K562 (cell line): ENCODE measurements around the gene ZNF559. TPM values are rescaled to one million over a fixed set of nuclear protein-coding genes. Genes with fewer than 3 reads are reported as not detected.
A peak's percentile ranks its signal among the peaks of the same experiment; 100 is the strongest.

Source experiments
- ATAC-seq: fragments of 200-7000 bp; cut with Tn5 transposase; 3 replicates; pipeline ENCODE4 v1.9.1; 2020; ENCODE audit warnings: moderate library complexity
- BruUV-seq: library from RNA; stranded (reverse); fragments of 400-500 nt; replicated peaks from 2 replicates; lab custom pipeline; 2021; lab: Mats Ljungman, UMichigan
- CTCF ChIA-PET: fragments of 300-600 bp; formaldehyde crosslinking; extraction: SDS; loops from one replicate; lab custom pipeline; 2021; ENCODE audit warnings: low intra/inter-chr PET ratio; lab: Yijun Ruan, JAX
- POLR2A ChIA-PET: fragments of 300-600, 350-650 bp; sonication (Branson Sonifier 250); formaldehyde crosslinking; extraction: SDS; loops from one replicate; lab custom pipeline; 2021; ENCODE audit warnings: antibody characterized with exemption, inconsistent platforms; lab: Yijun Ruan, JAX
- DNase-seq, 4 experiments: peaks; one replicate each; pipeline versions ENCODE4 v3.0.0 to v3.0.0-alpha.2; 2011 to 2018; ENCODE audit warnings: low spot score in 3 of 4, mixed read lengths in 3 of 4; ENCODE audit errors: extremely low read depth in 1 of 4
- FAIRE-seq: peaks from 2 replicates; lab custom pipeline; 2011; peaks lifted over from hg19 to GRCh38; lab: Jason Lieb, UNC
- H2AFZ ChIP-seq: 2 replicates; pipeline ENCODE4 v1.6.0; 2011; ENCODE audit warnings: low read depth, low read length, control low read depth, inconsistent platforms
- H3K27ac ChIP-seq: fragments of 200-600 bp; 3 replicates; pipeline ENCODE4 v1.8.0; 2011; ENCODE audit warnings: low read depth, mild to moderate bottlenecking, control low read depth, inconsistent platforms, low read length, moderate library complexity, mixed read lengths; ENCODE audit errors: extremely low read depth
- H3K27me3 ChIP-seq, 2 experiments: fragments of 300-600 bp in 1 of 2; 2 replicates in 1 of 2; 3 replicates in 1 of 2; pipeline versions ENCODE4 v1.6.0 to v1.8.0; 2011; ENCODE audit warnings: inconsistent platforms in 2 of 2, low read length in 2 of 2, mild to moderate bottlenecking in 1 of 2, mixed read lengths in 1 of 2, moderate library complexity in 1 of 2; ENCODE audit not compliant: control insufficient read depth in 2 of 2, insufficient read depth in 2 of 2
- H3K36me3 ChIP-seq: fragments of 300-600 bp; 3 replicates; pipeline ENCODE4 v1.8.0; 2011; ENCODE audit warnings: mild to moderate bottlenecking, low read length, inconsistent platforms; ENCODE audit not compliant: control insufficient read depth, insufficient read depth
- H3K4me1 ChIP-seq, 2 experiments: fragments of 200-600 bp in 1 of 2; replicated peaks in 1 of 2; 2 replicates in 1 of 2; 3 replicates in 1 of 2; pipeline versions ENCODE4 v1.5.1 to v1.8.0; 2011; ENCODE audit warnings: inconsistent platforms in 2 of 2, low read length in 2 of 2, mild to moderate bottlenecking in 1 of 2, mixed read lengths in 1 of 2, moderate library complexity in 1 of 2; ENCODE audit not compliant: control insufficient read depth in 2 of 2, insufficient read depth in 2 of 2
- H3K4me2 ChIP-seq: 2 replicates; pipeline ENCODE4 v1.6.1; 2011; ENCODE audit warnings: low read length, control low read depth, inconsistent platforms, mixed read lengths; ENCODE audit not compliant: insufficient read depth
- H3K4me3 ChIP-seq: fragments of 200-600 bp; sonication (generic), shearing (Covaris generic); 2 replicates; pipeline ENCODE4 v1.5.1; 2016; ENCODE audit warnings: control low read depth, inconsistent platforms
- H3K79me2 ChIP-seq: fragments of 200-600 bp; 3 replicates; pipeline ENCODE4 v1.8.0; 2011; ENCODE audit warnings: low read length, inconsistent platforms; ENCODE audit not compliant: control insufficient read depth, insufficient read depth
- H3K9ac ChIP-seq, 2 experiments: 2 replicates each; pipeline versions ENCODE4 v1.6.0 to v1.6.1; 2011; ENCODE audit warnings: low read depth in 2 of 2, low read length in 2 of 2, control low read depth in 1 of 2, inconsistent platforms in 1 of 2, mild to moderate bottlenecking in 1 of 2, mixed read lengths in 1 of 2; ENCODE audit not compliant: insufficient read depth in 1 of 2
- H3K9me1 ChIP-seq: one replicate; pipeline ENCODE4 v1.6.0; 2011; ENCODE audit warnings: inconsistent platforms, mild to moderate bottlenecking, low read length, moderate library complexity; ENCODE audit not compliant: control insufficient read depth, insufficient read depth
- H3K9me3 ChIP-seq: replicated peaks from 2 replicates; pipeline ENCODE4 v1.5.1; 2011; ENCODE audit warnings: low read depth, low read length, inconsistent platforms; ENCODE audit not compliant: control insufficient read depth, insufficient read depth
- H4K20me1 ChIP-seq: replicated peaks from 2 replicates; pipeline ENCODE4 v1.6.1; 2011; ENCODE audit warnings: low read length, inconsistent platforms, mixed read lengths; ENCODE audit not compliant: control insufficient read depth, insufficient read depth
- CREB1 ChIP-seq, 2 experiments: sonication (generic) in 1 of 2; formaldehyde crosslinking in 1 of 2; IDR thresholded peaks; 2 replicates each; pipeline versions ENCODE4 v1.6.1 to v1.8.0; 2012 to 2022; ENCODE audit warnings: inconsistent platforms in 1 of 2, mild to moderate bottlenecking in 1 of 2, missing genetic modification reagents in 1 of 2, moderate library complexity in 1 of 2
- DDX20 ChIP-seq: fragments of 450-650 bp; IDR thresholded peaks from 2 replicates; pipeline ENCODE4 v1.6.1; 2016; ENCODE audit warnings: missing genetic modification characterization, low read depth, mild to moderate bottlenecking, missing compliant biosample characterization, moderate library complexity
- ELF2 ChIP-seq: fragments of 250-450 bp; sonication (Bioruptor Pico); IDR thresholded peaks from 2 replicates; pipeline ENCODE4 v1.5.0; 2021; ENCODE audit warnings: mild to moderate bottlenecking
- EP400 ChIP-seq: fragments of 450-650 bp; IDR thresholded peaks from 2 replicates; pipeline ENCODE4 v1.6.1; 2017; ENCODE audit warnings: antibody characterized with exemption, mild to moderate bottlenecking, moderate library complexity
- FOS ChIP-seq: IDR thresholded peaks from 3 replicates; pipeline ENCODE4 v1.6.1; 2011; ENCODE audit not compliant: insufficient read length; ENCODE audit errors: extremely low read depth
- FOXJ2 ChIP-seq: fragments of 200-800 bp; sonication (Bioruptor generic); IDR thresholded peaks from 2 replicates; pipeline ENCODE4 v1.6.1; 2016; ENCODE audit warnings: missing genetic modification characterization, missing compliant biosample characterization
- GATAD2B ChIP-seq: fragments of 450-650 bp; IDR thresholded peaks from 2 replicates; pipeline ENCODE4 v1.6.1; 2017; ENCODE audit warnings: mild to moderate bottlenecking, borderline replicate concordance
- HIVEP1 ChIP-seq: fragments of 250-450 bp; sonication (Bioruptor Pico); IDR thresholded peaks from 2 replicates; pipeline ENCODE4 v1.4.0; 2020; ENCODE audit warnings: mild to moderate bottlenecking
- L3MBTL2 ChIP-seq: fragments of 450-650 bp; IDR thresholded peaks from 2 replicates; pipeline ENCODE4 v1.6.1; 2016; ENCODE audit warnings: mild to moderate bottlenecking, moderate library complexity
- MAFF ChIP-seq: IDR thresholded peaks from 2 replicates; pipeline ENCODE4 v1.6.1; 2012; ENCODE audit warnings: low read length, improper control_type of control experiment
- TCFL5 ChIP-seq: fragments of 250-450 bp; sonication (Bioruptor Pico); conservative IDR thresholded peaks from 2 replicates; pipeline ENCODE4 v1.6.1; 2021; ENCODE audit warnings: mild to moderate bottlenecking, moderate library complexity, matching md5 sums
- TRIM24 ChIP-seq, 2 experiments: fragments of 450-650 bp; IDR thresholded peaks; 2 replicates each; pipeline ENCODE4 v1.6.1; 2016
- ZNF217 ChIP-seq: sonication (generic); formaldehyde crosslinking; IDR thresholded peaks from 2 replicates; pipeline ENCODE4 v1.8.0; 2022; ENCODE audit warnings: mild to moderate bottlenecking, missing genetic modification reagents
- ZNF282 ChIP-seq: sonication (generic); formaldehyde crosslinking; IDR thresholded peaks from 2 replicates; pipeline ENCODE4 v1.8.1; 2023; ENCODE audit warnings: missing genetic modification reagents
- ZNF436 ChIP-seq: fragments of 250-450, 450-650 bp; sonication (Bioruptor Pico); formaldehyde crosslinking; IDR thresholded peaks from 2 replicates; pipeline ENCODE4 v1.7.0; 2020; ENCODE audit warnings: mild to moderate bottlenecking
- ZNF57 ChIP-seq: fragments of 450-650 bp; formaldehyde crosslinking; IDR thresholded peaks from 2 replicates; pipeline ENCODE4 v1.4.0; 2020; ENCODE audit warnings: mild to moderate bottlenecking, moderate library complexity
- ZNF589 ChIP-seq: fragments of 200-800 bp; sonication (Bioruptor generic); IDR thresholded peaks from 2 replicates; pipeline ENCODE4 v1.6.1; 2016; ENCODE audit warnings: low read depth, missing genetic modification characterization, missing compliant biosample characterization
- ZSCAN32 ChIP-seq: fragments of 450-650 bp; formaldehyde crosslinking; IDR thresholded peaks from 2 replicates; pipeline ENCODE4 v1.4.0; 2020; ENCODE audit warnings: mild to moderate bottlenecking, moderate library complexity
- WGBS: fragments of 100-300 bp; shearing (Covaris generic); methylation state at CpG from one replicate; pipeline ENCODE4 v1.1.6; 2016; ENCODE audit warnings: low coverage, mixed read lengths; ENCODE audit not compliant: insufficient coverage; ENCODE audit errors: missing lambda C conversion rate; 5-methylcytosine and 5-hydroxymethylcytosine counted together
- in situ Hi-C: fragments of 300-500 bp; cut with MboI; formaldehyde crosslinking; loops from 4 replicates; pipeline ENCODE4 v1.15.0; 2018; ENCODE audit warnings: inconsistent platforms, mixed read lengths
- intact Hi-C: fragments of 100-400 bp; cut with micrococcal nuclease; formaldehyde crosslinking; loops from 2 replicates; pipeline ENCODE4 v1.14.2; 2022
- polyA plus RNA-seq, 8 experiments: library from polyadenylated mRNA; depleted of rRNA in 4 of 8; stranded (reverse) in 5 of 8; unstranded in 3 of 8; fragments of >200 nt; fragmentation: Nextera tagmentation in 2 of 8; fragmentation: Illumina TruSeq in 1 of 8; extraction: Ambion mirVana in 2 of 8; extraction: Trizol in 1 of 8; gene quantifications; 2 replicates each; pipeline versions ENCODE4 v1.2.1 to v1.2.3, GENCODE V29; 2011 to 2014; ENCODE audit warnings: inconsistent platforms in 1 of 8, missing spikeins in 1 of 8
- total RNA-seq, 7 experiments: library from RNA; depleted of rRNA in 6 of 7; stranded (reverse); fragments of >200 nt in 6 of 7; fragmentation: Illumina TruSeq in 2 of 7; extraction: Trizol in 2 of 7; gene quantifications; 2 replicates each; pipeline versions ENCODE4 v1.2.1 to v1.2.3, GENCODE V29; 2011 to 2021; ENCODE audit warnings: low replicate concordance in 1 of 7
- TF ChIP-seq, protein P1 (sequence below): fragments of 450-650 bp; formaldehyde crosslinking; IDR thresholded peaks from 2 replicates; pipeline ENCODE4 v1.4.0; 2020; ENCODE audit warnings: mild to moderate bottlenecking, moderate library complexity
- TF ChIP-seq, protein P2 (sequence below), 2 experiments: fragments of 450-650 bp in 1 of 2; sonication (generic) in 1 of 2; formaldehyde crosslinking in 1 of 2; IDR thresholded peaks in 1 of 2; conservative IDR thresholded peaks in 1 of 2; 2 replicates each; pipeline versions ENCODE4 v1.6.1 to v1.8.1; 2016 to 2023; ENCODE audit warnings: mild to moderate bottlenecking in 2 of 2, moderate library complexity in 2 of 2, inconsistent platforms in 1 of 2, missing genetic modification reagents in 1 of 2

ZNF559 gene
- total and polyA plus RNA-seq, 9 of the 15 experiments (the other 6 are each of a cell fraction or from before 2014, with no cell fraction given) = 4.0 to 21.5 (median 11.5) TPM

DNA sequence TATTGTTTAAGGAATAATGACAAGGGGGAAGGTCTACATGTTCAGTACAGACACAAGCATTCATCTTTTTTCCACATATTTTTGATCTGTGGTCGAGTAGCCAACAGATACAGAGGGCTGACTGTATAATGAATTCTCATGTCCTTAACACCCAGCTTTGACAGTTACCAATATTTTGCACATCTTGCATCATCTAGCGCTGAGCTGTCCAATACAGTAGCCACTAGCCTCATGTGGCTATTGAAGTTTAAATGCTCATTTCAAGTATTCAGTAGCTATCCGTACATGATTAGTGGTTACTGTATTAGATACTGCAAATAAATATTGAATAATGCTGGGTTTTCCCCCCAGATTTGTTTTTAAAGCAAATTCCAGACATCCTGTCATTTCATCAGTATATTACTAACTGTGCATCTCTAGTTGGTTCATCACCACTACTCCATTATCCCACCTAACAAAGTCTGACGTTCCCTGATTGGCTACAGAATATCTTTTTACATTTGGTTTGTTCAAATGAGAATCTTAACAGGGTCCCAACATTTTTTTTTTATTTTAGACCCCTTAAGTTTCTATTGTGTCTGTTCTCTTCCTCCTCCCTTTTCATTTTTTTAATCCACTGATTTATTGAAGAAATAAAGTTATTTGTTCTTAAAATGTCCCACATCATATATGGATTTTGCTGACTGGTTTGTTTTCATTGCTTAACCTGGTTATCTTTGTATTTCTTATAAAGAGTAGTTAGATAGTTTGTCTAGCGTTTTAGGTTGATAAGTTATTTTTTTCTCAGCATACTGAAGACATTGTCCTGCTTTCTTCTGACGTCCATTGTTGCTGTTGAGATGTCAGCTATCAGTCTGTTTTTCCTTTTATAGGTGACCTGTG, 47.0 kb downstream of the ZNF559 start:
- WGBS = 7% methylated on average over 6 of the region's 6 CpGs
- POLR2A ChIA-PET = interaction anchor here (0.6 kb wide), 1 partner anchor 78 kb away, joined by 3 read pairs; no protein-coding TSS in a partner anchor
- H3K27me3 ChIP-seq = no peaks in the 10 kb centered on the region
- CTCF ChIA-PET = no interaction called here
- ATAC-seq = peak; percentile 66
- H3K9ac ChIP-seq = no peak overlapping the region
- H3K4me3 ChIP-seq = no peak overlapping the region
- in situ Hi-C loops (no loop called here), intact Hi-C loops (no loop called here)
- peak in 1 of 4 experiments; percentile 3 for DNase-seq
- no peak overlapping the region for H3K27ac ChIP-seq
- no peaks in the 10 kb centered on the region for H3K36me3 ChIP-seq
- H3K4me2 ChIP-seq = no peak overlapping the region
- no peaks in the 10 kb centered on the region for H3K9me3 ChIP-seq
- no peaks in the 10 kb centered on the region for H4K20me1 ChIP-seq
- FAIRE-seq = no peak
- no peak overlapping the region for H2AFZ ChIP-seq
- H3K79me2 ChIP-seq = no peaks in the 10 kb centered on the region
- H3K9me1 ChIP-seq = no peaks in the 10 kb centered on the region
- H3K4me1 ChIP-seq = no peaks in the 10 kb centered on the region
- no TSS peak for BruUV-seq
- TF ChIP-seq, protein P1, sequence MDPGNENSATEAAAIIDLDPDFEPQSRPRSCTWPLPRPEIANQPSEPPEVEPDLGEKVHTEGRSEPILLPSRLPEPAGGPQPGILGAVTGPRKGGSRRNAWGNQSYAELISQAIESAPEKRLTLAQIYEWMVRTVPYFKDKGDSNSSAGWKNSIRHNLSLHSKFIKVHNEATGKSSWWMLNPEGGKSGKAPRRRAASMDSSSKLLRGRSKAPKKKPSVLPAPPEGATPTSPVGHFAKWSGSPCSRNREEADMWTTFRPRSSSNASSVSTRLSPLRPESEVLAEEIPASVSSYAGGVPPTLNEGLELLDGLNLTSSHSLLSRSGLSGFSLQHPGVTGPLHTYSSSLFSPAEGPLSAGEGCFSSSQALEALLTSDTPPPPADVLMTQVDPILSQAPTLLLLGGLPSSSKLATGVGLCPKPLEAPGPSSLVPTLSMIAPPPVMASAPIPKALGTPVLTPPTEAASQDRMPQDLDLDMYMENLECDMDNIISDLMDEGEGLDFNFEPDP (CRISPR knock-in tag) = no peak
- TF ChIP-seq L3MBTL2 (peak; percentile 91), TRIM24 (IDR thresholded peaks at IDR 0.05) (peak; percentile 82 to 85; a peak in 2 of 4 replicates), FOS (no peak), DDX20 (no peak), ZNF589 (CRISPR knock-in tag) (peak; percentile 93), MAFF (peak; percentile 40; the same call in 1 of the 2 replicates), ZNF436 (CRISPR knock-in tag) (no peak), ZNF282 (CRISPR knock-in tag) (no peak), ZSCAN32 (peak; percentile 62; the same call in 1 of the 2 replicates), EP400 (peak; percentile 38; the same call in 1 of the 2 replicates), ELF2 (CRISPR knock-in tag) (no peak), TCFL5 (CRISPR knock-in tag) (no peak), FOXJ2 (tag) (no peak), GATAD2B (no peak), CREB1 (IDR thresholded peaks at IDR 0.05) (no peak), CREB1 (CRISPR knock-in tag; IDR thresholded peaks at IDR 0.05) (no peak), ZNF57 (CRISPR knock-in tag) (no peak), HIVEP1 (no peak), ZNF217 (no peak)
- TF ChIP-seq, protein P2, sequence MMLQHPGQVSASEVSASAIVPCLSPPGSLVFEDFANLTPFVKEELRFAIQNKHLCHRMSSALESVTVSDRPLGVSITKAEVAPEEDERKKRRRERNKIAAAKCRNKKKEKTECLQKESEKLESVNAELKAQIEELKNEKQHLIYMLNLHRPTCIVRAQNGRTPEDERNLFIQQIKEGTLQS (IDR thresholded peaks at IDR 0.05) = peak; percentile 83
- TF ChIP-seq, protein P2 (CRISPR knock-in tag; conservative IDR thresholded peaks at IDR 0.05) = no peak
